Activated T-helper 9 cell treated with anti-CD3 and anti-CD28 coated beads, Interleukin-2, amount 50 U/mL, for 16 hours (primary cell): ENCODE measurements around the gene CITED1.

Source experiments
- DNase-seq: peaks from one replicate; pipeline ENCODE4 v3.0.0-alpha.2; 2020; ENCODE audit warnings: low read depth

The CITED1 gene

DNA sequence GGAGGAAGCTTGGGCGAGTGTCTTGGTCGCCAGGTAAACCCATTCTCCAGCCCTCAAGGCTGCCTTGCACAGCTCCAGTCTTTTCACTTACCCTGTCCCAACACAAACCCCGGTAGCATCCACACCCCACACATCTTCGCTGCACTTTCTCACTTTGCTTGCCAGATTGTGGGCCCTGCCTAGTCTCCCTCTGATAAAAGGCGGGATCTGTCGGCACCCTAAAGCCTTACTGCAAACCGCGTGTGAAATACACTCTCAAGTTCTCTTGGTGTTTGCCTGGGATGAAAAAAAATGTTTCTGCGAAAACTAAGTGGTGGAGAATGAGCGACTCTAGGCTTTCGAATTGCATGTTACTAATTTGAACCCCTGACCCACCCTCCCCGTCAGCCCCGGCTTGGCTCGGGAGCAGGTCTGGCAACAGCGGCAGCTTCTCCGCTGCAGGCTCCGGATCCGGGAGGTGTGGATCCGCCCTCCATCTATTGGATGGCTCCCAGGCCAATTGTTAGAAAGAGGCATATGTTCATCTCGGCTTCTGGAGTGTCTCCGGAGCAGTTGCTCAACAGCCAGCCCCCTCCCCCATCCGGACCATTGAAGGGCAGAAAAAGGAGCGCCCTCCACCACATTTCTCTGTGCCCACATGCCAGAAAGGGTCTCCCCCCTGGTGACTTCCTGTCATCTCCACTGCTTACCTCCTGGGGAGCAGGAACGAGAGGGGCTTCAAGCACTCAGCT is 3.0 kb upstream of the CITED1 start:
- no peak for DNase-seq

DNA sequence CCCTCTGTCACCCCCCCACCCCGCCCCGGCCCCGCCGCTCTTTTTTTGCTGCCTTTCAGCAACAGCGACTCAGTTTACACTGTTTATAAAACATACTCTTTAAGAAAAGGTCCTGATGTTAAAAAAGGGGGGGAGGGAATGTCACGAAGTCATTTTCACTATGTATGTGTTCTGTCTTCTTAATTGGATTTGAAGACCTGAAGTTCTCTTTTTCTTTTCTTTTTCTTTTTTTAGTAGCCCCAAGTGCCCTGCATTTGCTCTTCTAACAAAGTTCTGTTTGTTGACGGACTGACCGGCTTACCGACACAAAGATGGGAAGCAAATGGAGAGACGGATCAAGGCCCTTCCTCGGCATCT is 2.5 kb upstream of the CITED1 start:
- DNase-seq: no peak

DNA sequence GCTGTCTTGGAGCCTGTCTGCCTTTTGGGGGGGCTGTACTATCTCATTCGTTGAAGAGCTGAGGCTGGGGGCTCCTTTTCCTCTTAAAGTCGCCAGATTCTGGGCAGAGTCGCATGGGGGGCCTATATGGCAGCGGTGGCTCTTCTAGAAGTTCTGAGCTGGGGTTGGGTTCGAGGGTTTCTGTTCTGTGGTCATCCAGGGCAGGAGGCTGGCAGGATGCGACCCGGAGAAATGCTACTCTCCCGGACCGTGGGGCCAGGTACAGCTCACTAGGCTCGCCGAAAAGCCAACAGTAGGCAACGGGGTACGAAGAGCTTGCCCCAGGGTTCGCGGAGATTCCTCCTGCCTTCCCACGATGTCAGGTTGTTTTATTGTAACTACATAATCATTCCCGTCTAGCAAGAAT is 1.9 kb upstream of the CITED1 start:
- no peak for DNase-seq

DNA sequence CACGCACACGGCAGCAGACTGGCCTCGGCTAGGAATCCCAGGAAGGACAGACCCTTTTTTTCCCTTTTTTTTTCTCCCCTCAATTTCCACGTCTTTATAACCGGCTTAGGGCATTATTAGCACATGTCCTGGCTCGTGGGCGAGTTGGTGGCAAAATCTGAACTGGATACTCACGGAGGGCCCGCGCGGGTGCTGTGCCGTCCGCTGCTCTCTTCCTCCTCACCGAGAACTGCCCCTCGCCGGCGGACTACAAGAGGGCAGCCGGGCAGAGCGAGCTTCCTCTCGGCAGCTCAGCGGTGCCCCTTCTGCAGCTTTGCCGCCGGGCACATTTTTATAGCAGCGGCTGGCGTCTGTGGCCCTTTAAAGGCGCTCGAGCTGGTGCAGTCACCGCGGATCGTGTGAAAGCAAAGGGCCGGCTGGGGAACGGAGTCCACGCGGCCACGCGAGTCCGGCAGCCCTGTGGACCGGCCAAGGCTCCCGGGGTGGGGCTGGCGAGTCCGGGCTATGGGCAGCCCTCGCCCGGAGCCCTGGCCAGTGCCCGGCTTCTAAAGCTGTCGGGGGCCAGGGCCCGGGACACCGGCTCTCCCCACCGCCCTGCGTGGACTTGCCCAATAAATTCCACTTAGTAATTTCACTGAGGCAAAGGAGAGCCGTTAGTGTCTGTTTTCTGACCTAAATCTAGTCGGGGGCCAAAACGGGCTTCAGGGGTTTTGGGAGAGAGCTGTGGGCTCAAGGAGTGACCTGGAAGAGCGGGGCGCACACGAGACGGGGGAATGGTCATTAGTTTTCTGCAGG is 1.3 kb upstream of the CITED1 start:
- DNase-seq: no peak

DNA sequence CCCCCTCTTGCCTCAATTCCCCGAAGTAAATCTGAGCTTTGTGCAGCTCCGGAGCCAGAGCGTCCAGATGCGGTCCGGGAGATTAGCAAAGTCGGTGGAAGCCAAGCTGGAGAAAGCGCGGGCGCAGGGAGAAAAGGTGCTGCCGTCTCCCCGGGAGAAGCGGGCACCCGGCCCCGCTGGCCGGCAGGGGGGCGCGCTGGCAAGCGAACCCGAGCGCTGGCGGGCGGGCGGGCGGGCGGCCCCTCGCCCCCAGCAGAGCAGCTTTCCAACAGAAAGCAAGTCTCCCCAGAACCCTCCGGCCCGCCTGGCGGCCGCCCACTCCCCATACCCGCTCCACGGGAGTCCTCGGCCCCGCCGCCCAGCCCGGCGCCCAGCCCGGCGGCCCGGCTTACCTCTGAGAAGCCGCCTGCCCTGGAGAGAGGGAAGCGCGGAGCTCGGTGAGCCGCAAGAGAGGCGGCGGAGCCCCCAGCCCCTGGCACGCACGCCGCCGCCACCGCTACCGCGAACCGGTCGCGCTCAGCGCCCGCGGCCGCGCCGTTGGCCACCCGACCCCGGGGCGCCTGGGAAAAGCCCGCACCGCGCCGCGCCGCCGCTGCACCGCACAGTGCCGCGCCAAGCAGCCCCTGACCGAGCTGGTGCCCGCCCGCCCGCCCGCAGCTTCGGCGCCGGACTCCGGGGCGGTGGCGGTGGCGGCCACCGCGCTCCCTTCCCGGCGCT is 529 bp upstream of the CITED1 start:
- no peak for DNase-seq

DNA sequence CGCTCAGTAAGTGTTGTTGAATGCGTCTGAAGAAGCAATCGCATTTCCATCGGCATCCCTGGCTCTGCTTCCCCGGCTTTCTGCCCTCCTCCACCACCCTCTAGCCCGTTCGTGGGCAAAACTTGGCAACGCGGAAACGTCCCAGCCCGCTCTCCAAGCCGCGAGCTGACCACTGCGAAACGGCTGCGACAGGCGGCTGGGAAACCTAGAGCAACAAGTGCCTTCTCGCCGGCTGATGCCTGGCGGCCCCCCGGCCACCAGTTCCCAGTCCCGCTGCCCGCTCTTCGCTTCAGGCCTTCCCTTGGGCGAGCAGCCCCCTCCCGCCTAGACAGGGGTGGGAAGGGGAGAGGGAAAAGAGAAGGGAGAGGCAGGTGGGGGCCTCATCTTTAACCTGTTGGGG is 837 bp downstream of the CITED1 start:
- no peak for DNase-seq

DNA sequence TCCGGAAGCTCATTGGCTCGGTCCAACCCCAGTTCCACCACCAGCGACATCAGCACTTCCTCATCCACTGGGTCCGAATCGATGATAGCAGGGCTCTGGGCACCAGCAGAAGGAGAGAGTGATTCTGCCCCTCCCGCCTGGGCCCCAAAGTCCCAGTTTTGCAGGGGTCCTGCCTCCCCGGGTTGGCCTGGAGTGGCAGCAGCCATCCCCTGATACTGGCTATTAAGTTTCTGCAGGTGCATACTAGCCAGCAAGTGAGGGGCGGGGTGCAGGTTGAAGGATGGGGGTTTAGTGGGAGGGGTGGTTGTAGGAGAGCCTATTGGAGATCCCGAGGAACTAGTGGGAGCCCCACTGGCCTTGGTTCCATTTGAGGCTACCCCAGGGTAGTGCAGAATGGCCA is 3.9 kb downstream of the CITED1 start:
- no peak for DNase-seq

DNA sequence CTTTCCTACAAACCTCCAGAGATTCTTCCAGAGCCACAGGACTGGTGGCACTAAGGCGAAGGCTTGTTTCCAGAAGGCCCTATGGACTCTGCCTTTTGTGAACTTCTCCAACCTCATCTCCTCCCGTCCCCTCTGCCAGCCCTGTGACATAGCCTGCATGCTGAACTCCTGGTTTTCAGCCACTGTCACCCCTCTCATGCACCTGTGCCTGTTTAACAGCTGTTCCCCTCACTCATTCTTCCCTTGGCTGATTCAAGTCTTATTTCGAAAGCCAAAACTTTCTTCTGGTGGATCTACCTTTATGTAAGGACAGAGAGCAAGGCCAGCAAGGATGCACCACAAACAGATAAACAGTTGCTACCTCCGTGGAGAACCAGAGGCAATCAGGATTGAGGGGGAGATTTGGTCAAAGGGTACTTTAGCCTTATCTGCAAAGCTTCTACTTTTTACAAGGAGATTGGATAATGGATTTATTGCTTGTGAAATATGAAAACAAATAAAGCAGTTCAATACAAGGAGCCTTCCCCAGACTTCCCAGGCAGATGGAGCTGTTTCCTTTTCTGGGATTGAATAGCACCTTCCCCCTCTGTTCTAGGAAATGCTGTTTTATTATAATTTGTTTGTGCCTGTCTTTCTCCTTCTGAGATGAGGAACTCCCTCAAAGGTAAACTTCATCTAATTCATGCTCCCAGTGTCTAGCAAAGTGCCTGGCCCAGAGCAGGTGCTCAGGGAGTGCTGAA is 5.7 kb downstream of the CITED1 start:
- no peak for DNase-seq

DNA sequence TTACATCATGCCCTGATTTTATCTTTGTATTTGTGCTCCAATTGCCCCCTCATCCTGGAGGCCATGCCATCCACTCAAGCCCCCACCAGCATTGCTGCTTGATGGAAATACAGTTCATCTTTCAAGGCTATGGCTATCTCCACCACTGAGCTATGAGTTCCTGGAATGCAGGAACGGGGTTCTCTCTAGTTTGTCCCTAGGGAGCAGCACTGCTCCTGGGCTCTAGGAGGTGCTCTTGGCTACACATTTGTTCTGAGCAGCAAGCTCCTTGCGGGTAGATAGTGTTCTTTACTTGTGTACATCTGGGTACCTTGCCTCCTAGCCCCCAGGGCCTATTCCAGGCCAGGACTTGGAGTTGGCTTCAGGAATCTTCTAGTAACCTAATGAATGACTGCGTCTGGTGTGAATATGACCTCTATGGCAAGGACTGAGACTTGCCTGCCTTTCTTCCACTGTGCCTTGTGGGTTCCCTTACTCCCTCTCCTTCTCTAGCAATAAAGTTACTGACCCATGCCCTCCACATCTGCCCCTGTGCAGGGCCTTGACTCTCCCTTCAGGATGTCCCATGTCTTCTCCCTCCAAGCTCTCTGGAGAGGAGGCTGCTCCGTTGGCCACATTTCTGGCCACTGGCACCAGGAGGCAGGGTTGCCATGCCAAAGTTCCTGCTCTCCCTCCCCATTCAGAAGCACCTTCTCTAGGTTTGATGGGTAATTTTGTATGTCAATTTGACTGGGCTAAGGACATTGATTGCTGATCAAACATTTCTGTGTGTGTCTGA is 7.6 kb downstream of the CITED1 start:
- no peak for DNase-seq

DNA sequence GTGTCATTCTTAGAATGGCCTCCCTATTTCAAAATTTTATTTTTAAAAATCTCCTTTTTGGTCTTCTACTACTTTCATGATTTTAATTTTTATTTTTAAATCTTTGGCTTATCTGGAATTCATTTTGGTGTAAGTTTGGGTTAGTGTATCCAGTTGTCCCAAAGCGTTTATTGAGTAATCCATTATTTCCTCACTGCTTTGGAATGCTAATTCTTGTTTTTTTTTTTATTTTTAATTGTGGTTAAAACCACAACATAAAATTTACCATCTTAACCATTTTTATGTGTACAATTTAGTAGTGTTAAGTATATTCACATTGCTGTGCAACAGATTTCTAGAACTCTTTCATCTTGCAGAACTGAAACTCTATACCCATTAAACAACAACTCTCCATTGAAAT is 8.7 kb downstream of the CITED1 start:
- no peak for DNase-seq

DNA sequence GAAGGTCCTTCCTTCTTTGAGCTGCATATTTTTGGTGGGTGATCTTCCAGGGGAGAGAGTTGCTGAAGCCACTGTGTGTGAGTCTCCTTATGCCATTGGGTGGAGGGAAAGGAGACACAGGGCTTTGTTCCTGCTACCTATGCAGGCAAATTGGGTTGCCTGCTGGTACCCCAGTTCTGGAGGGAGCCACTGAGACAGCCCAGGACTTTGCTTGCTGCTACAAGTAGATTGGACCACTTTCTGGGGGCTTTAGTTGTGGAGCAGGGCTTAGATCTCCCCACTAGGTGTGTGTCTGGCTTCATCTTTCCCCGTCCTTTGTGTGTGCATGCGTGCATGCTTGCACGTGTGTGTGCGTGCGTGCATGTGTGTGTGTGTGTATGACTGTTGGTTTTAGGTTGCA is 10.0 kb downstream of the CITED1 start:
- no peak for DNase-seq

DNA sequence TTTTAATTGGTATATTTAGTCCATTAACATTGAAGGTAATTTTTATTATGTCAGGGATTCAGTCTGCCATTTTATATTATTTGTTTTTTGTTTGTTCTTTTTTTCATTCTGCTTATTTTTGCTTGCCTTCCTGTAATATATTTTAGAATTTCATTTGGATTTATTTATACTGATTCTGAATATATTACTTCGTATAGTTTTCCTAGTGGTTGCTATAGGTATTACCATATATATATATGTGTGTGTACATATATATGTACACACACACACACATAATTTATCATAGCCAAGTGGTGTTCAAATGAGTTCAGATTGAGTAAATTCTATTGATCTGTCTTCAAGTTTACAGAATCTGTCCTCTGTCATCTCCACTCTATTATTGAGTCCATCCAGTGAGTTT is 11.2 kb downstream of the CITED1 start:
- DNase-seq: no peak

DNA sequence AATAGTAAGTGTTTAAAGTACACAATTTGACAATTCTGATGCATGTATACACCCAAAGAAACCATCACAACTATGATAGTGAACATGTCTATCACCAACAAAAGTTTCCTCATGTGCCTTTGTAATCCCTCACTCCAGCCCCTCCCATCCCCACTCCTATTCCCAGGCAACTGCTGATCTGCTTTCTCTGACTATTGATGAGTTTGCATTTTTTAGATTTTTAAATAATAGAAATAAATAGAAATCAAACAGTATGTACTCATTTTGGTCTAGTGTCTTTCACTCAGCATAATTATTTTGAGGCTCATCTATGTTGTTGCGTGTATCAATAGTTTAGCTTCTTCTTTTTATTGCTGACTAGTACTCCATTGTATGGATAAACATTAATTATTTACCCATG is 23.4 kb downstream of the CITED1 start:
- no peak for DNase-seq

DNA sequence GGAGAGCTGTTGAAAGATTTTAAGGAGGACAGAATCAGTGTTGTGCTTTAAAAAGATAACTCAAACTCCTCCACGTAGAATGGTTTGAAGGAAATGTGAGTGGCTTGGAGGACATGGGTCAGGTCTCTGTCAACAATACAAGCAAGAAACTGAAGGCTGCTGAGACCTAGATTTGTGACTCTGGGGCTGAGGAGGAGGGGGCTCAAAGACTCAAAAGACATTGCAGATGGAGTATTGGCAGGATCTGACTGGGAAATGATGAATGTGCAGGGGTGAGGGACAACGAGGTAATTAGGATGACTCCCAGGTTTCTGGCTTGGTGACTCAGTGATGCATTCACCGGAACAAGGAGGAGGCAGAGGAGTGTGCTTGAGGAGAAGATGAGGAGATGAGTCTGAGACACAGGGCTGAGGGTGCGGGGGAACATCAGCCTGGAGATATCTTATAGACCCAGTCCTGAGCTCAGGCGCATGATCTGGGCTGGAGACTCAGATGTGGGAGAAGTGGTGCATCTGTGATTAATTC is 25.3 kb downstream of the CITED1 start:
- DNase-seq: no peak

DNA sequence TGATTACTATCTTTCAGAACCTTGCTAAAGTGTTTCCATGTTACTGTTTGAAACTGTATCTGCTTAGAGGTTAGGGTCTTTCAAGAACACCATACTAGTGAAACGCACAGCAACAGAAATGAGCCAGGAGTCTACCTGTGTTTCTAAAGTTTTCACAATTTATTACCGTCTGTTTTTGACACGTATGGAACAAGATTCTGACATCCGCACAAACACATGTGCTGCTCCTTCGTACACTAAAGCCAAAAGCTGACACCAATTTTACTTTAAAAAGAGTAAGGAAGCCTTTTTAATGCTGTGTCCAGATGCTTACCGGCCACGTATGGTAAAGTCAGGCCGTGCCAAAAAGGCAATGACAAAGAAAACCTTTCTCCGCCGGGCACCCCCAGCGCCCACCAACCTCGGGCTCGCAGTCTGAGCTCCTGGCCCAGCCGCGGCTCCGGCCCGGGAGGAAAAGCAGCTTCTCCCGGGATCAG is 29.2 kb downstream of the CITED1 start:
- no peak for DNase-seq

DNA sequence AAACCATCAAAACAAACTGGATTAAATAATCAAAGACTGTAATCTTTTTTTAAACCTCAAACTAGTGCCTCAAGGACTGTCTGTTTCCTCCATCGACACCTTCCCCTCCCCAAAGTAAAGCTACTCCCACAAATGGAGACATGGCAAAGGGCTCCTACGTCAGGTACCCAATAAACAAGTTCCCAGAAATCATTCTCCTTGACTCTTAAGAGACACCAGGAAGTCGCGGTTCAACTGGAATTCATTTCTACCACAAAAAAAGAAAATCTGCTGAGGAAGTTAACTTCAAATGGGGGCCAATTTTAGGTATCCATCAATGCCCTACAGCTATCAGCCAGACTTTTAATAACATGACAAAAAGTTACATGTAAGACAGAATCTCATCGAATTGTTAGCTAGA is 31.2 kb downstream of the CITED1 start:
- DNase-seq: no peak

DNA sequence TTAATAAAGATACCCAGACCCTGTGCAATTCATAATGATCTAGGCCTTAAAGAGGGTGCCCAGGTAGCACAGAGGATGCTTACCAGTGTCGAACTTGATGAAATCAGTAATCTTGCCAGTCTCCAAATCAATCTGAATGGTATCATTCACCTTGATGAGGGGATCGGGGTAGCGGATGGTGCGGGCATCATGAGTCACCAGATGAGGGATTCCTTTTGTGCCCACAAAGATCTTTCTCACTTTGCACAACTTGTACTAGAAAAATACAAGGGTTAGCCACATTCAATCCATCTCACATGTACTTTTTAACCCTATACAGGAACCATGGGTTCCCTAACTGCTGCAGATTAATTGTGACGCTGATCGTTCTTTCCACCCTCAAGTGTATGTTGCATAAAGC is 32.0 kb downstream of the CITED1 start:
- no peak for DNase-seq

DNA sequence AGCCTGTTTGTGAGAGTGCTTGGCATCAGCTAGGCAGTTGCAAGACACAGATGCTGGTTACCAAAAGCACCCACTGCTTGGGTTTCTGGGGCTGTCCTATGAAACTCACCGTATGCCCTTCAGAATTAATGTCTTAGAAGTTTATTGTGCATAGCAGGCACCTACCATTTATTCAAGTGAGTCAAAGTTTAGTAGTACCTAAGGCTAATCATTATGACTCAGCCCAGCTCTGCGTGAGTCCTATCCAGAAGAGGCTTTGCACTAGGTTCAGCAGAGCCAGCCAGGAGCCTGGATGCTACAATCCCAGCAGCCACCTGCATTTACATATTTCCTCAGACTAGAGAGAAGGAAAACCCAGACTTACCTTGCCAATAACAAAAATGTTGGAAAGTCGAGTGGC is 32.8 kb downstream of the CITED1 start:
- no peak for DNase-seq

DNA sequence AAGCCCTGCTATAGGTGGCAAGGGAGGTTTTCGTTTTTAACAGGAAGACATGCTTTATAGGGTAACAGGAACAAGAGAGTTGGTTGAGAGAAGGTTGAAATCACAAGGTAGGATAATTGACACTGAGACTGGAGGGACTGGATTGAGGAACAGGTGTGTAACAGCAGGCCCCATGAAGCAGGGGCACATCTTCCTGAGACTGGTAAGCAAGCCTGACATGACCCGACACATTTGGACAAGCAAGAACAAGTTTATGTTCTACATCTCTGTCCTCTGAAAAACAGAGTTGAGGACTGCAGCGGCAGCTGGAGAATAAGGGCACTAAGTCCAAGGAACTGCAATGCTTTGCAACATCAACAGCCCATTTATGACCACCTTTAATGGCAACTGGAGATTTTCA is 33.9 kb downstream of the CITED1 start:
- no peak for DNase-seq

DNA sequence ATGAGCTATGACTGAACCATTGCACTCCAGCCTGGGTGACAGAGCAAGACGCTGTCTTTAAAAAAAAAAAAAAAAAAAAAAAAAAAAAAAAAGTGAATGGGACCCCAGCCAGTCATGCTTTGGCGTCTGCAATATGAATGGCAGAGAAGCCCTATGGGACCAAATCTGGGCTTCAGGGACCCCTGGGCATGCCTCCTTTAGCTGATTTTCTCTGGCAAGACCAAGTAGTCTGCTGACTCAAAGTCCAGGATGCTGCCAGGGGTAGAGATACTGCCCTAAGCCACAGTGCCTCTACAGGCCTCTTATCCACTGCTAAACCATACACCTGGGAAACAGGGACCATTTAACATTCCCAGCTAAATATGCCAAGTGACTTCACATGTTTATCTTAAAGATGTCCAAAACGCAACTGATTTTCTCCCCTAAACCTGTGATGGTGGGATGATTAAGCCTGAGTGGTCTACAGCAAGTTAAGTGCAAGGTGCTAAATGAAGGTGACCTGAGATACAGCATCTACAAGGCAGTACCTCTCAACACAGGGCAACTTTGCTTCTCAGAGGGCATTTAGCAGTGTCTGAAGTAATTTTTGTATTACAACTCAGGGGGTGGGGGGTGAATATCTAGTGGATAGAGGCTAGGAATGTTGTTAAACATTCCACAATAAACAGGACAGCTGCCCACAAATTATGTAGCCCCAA is 34.5 kb downstream of the CITED1 start:
- DNase-seq: no peak
